ENCODE measurements around the gene SI. TPM values are rescaled to one million over a fixed set of nuclear protein-coding genes. Genes with fewer than 3 reads are reported as not detected.
"Not testable (repeated sequence)": the region's sequence is repeated elsewhere in the genome, so short reads cannot be mapped to it uniquely, and the experiment has no call there.

Gene SI
- total and polyA plus RNA-seq, 9 donors, result 0.01 to 0.83 (median 0.03) TPM; not detected in 6

- WGBS, 3 donors, result 93 to 96% (median 95%) methylated on average over 3 of the region's 3 CpGs
- TF ChIP-seq POLR2A (IDR thresholded peaks at IDR 0.05) (no peak), EP300 (IDR thresholded peaks at IDR 0.05) (no peak), CTCF (IDR thresholded peaks at IDR 0.05) (no peak)
- H3K27me3 ChIP-seq, result no peaks in the 10 kb centered on the region
- no peaks in the 10 kb centered on the region for H3K9me3 ChIP-seq
- H3K4me1 ChIP-seq (ENCODE audit: insufficient read depth), result no peaks in the 10 kb centered on the region
- no peaks in the 10 kb centered on the region for H3K36me3 ChIP-seq
- no peak overlapping the region for H3K27ac ChIP-seq
- intact Hi-C loops (cut with DNase I), result no loop called here
- DNase-seq, result no peak
- no peak overlapping the region for H3K4me3 ChIP-seq
Observed at GRCh38 chr3:165011557-165011956, 66.7 kb downstream of the SI start.

GRCh38 chr3:164984947-164985346, 93.3 kb downstream of the SI start:
- intact Hi-C loops (cut with DNase I), result no loop called here
- H3K9me3 ChIP-seq, result no peaks in the 10 kb centered on the region
- H3K27me3 ChIP-seq, result no peaks in the 10 kb centered on the region
- H3K27ac ChIP-seq, result no peak overlapping the region
- no peak for DNase-seq
- WGBS, 3 donors, result 41 to 53% (median 43%) methylated on average over 1 of the region's 1 CpG
- no peak for TF ChIP-seq EP300 (IDR thresholded peaks at IDR 0.05)
- TF ChIP-seq CTCF (IDR thresholded peaks at IDR 0.05), result no peak
- TF ChIP-seq POLR2A (IDR thresholded peaks at IDR 0.05), result no peak
- H3K4me3 ChIP-seq, result no peak overlapping the region
- H3K4me1 ChIP-seq (ENCODE audit: insufficient read depth), result no peaks in the 10 kb centered on the region
- no peaks in the 10 kb centered on the region for H3K36me3 ChIP-seq

- no peaks in the 10 kb centered on the region for H3K9me3 ChIP-seq
- no peak overlapping the region for H3K4me3 ChIP-seq
- H3K27me3 ChIP-seq, result no peaks in the 10 kb centered on the region
- no peak for DNase-seq
- 89 to 91% (median 90%) methylated on average over 6 of the region's 6 CpGs for WGBS, 3 donors
- TF ChIP-seq EP300 (IDR thresholded peaks at IDR 0.05) (no peak), POLR2A (IDR thresholded peaks at IDR 0.05) (no peak)
- H3K36me3 ChIP-seq, result no peaks in the 10 kb centered on the region
- intact Hi-C loops (cut with DNase I), result no loop called here
- no peaks in the 10 kb centered on the region for H3K4me1 ChIP-seq (ENCODE audit: insufficient read depth)
- no peak overlapping the region for H3K27ac ChIP-seq
Observed at GRCh38 chr3:164962610-164963009, 115.7 kb downstream of the SI start.

- no peak overlapping the region for H3K4me3 ChIP-seq
- no peaks in the 10 kb centered on the region for H3K9me3 ChIP-seq
- TF ChIP-seq POLR2A (IDR thresholded peaks at IDR 0.05) (no peak), CTCF (IDR thresholded peaks at IDR 0.05) (no peak), EP300 (IDR thresholded peaks at IDR 0.05) (no peak)
- H3K27ac ChIP-seq, result no peak overlapping the region
- no peaks in the 10 kb centered on the region for H3K27me3 ChIP-seq
- WGBS, 3 donors, result 90 to 92% (median 92%) methylated on average over 3 of the region's 3 CpGs
- H3K4me1 ChIP-seq (ENCODE audit: insufficient read depth), result no peaks in the 10 kb centered on the region
- no peak for DNase-seq
- intact Hi-C loops (cut with DNase I), result no loop called here
- no peaks in the 10 kb centered on the region for H3K36me3 ChIP-seq
Observed at GRCh38 chr3:164952966-164953365, 125.3 kb downstream of the SI start.

GRCh38 chr3:164951403-164951802, 126.9 kb downstream of the SI start:
- H3K36me3 ChIP-seq; H3K9me3 ChIP-seq; H3K27me3 ChIP-seq; intact Hi-C loops (cut with DNase I); H3K27ac ChIP-seq; H3K4me3 ChIP-seq; DNase-seq; H3K4me1 ChIP-seq (ENCODE audit: insufficient read depth): not testable (repeated sequence)
- 86 to 92% (median 88%) methylated on average over 7 of the region's 7 CpGs for WGBS, 3 donors

GRCh38 chr3:164940745-164941144, 137.6 kb downstream of the SI start:
- no peak for DNase-seq
- H3K4me1 ChIP-seq (ENCODE audit: insufficient read depth), result no peaks in the 10 kb centered on the region
- TF ChIP-seq EP300 (IDR thresholded peaks at IDR 0.05) (no peak), CTCF (IDR thresholded peaks at IDR 0.05) (no peak)
- H3K4me3 ChIP-seq, result no peak overlapping the region
- WGBS, 3 donors, result 33 to 65% (median 44%) methylated on average over 1 of the region's 1 CpG
- no peak overlapping the region for H3K27ac ChIP-seq
- H3K9me3 ChIP-seq, result no peaks in the 10 kb centered on the region
- no peaks in the 10 kb centered on the region for H3K27me3 ChIP-seq
- intact Hi-C loops (cut with DNase I), result no loop called here
- H3K36me3 ChIP-seq, result no peaks in the 10 kb centered on the region

Data from ovary (tissue), 9 donors.